Measurements from ENCODE around the gene PKNOX1.
"Not testable (repeated sequence)": the region's sequence is repeated elsewhere in the genome, so short reads cannot be mapped to it uniquely, and the experiment has no call there.

The PKNOX1 gene

DNA sequence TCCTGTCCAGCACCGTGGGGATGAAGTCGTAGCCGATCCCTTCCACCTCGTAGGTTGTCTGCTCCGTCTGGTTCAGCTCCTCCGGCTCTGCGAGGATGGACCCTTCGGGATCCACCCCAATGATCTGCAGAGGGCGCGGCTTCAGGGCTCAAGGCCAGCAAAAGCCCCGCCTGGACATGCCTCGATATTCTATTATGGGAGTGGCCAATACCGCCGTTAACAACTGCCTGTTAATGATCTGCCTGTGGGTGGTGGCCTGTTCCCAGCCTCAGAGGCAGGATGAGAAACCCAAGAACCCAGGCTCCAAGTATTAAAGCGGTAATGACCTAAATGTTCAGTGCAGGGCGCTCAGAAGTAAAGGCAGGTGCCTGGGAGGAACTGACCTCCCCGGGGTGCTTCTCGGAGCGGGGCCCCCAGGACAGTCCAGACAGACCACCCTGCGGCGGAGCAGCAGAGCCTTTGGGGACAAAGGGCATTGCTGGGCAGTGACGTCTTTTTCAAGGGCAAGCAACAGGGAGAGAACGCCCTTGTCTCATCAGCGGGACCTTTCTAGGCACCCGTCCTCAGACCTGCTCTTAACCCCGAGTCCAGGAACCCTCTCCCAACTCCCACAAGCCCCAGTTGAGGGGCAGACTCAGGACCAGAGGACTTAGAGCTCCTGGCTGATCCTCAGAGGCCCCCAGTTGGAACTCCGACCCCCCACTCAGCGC lies 88.7 kb downstream of the PKNOX1 start:
- not testable (repeated sequence) for DNase-seq

DNA sequence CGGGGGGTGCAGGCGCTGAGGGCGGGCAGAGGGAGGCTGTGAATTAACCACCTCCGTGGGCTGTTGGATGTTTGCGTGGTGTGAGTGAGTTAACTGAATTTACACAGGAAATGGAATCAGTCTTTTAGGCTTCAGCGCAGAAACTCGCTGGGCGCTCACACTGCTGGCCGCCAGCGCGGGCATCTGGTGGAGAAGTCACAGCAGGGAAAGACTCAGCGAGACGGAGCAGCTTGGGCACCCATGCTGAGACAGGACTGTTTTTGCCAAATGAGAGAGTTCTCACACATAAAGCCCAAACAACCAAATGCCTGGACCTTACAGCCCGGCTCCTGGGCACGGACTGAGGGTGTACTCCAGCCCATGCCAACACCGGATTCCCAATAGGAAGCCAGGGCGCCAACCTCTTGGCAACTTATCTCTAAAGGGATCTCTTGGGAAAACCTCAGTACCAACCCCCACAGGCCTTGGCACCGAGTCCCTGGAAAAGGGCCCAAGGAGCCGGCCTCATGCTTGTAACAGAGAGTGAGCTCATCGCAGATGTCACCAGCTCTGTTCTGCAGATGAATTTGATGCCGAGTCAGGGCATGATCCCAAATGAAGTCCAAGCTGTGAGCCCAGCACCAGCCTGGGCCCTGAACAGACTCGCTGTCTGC lies 90.0 kb downstream of the PKNOX1 start:
- DNase-seq: not testable (repeated sequence)

DNA sequence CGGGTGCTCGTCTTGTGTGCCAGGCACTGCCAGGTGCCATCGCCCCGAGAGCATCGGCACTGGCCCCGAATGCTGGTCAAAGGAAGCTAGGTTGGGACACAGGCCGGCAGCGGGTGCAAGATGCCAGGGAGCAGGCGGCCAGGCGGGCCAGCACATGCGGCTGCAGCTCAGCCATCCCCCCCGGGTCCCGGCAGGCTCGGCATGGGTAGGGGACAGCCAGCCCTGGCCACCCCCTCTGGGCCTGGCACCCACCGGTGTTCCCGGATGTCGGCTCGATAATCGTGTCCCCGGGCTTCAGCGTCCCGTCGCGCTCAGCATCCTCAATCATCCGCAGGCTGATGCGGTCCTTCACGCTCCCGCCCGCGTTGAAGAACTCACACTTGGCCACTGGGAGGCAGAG lies 91.6 kb downstream of the PKNOX1 start:
- DNase-seq: not testable (repeated sequence)

DNA sequence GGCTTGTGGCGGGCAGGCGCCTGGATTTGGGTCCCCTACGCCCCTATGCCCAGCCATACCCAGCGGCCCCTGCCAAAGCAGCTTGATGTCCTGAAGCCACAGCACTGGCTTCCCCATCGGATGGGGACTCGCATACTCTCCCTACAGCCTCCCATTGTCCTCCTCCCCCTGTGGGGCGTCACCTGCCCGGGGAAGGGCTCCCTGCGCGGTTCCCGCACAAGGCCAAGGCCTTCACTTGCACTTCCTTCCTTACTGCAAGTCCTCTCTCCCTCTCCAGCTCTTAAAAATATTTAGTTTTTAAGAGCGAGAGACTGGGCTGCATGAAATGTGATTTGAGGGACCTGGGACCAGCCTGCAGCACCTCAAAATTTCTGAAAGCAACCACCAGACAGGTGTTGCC lies 92.3 kb downstream of the PKNOX1 start:
- not testable (repeated sequence) for DNase-seq

DNA sequence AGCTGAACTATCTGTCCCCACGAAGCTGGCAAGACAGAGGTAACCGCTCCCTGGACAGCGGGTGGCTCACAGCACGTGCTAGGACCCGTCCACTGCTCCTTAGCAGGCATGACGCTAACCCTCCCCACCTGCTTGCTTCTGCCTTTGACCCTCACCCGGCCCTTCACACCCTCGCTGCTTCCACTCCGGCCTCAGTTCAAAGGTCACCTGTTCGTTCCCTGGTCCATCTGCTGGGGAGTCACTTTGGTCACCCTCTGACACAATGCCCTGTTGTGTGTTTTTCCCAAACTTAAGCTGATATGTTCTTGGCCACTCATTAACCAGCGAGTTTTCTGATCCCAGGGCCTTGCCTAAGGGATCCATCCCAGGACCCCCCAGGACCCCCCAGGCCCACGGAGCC lies 93.7 kb downstream of the PKNOX1 start:
- DNase-seq: not testable (repeated sequence)

DNA sequence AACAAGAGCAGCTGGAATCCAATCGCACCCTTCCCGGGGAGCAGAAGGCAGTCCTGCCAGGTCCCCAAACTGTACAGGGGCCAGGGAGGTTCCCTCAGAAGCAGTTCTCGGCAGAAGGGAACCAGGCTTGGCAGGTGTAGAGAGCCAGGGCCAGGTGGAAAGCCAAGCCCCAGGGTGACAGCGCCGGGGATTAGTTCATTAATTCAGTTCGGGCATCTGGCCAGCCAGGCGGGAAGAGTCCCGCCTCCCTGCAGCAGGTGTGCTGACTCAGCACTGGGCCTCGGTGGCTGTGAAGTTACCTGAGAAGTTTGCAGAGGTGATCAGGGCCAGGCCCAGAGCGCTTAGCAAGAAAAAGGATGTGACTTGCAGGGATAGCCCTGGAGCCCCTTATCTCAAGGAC lies 95.3 kb downstream of the PKNOX1 start:
- not testable (repeated sequence) for DNase-seq

DNA sequence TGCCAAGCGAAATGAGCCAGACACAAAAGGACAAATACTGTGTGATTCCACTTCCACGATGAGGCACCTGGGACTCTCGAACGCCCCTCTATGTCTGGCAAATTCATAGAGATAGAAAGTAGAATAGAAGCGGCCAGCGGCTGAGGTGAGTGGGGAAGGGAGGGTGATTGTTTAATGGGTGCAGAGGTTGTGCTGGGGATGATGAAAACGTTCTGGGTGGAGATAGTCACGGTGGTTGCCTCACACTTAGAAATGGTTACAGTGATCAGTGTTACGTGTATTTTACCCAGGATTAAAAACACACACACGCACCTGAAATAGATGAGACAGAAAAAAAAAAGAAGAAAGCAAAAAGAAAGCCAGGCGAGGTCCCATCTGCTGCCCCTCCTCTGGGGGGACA lies 98.4 kb downstream of the PKNOX1 start:
- not testable (repeated sequence) for DNase-seq

DNA sequence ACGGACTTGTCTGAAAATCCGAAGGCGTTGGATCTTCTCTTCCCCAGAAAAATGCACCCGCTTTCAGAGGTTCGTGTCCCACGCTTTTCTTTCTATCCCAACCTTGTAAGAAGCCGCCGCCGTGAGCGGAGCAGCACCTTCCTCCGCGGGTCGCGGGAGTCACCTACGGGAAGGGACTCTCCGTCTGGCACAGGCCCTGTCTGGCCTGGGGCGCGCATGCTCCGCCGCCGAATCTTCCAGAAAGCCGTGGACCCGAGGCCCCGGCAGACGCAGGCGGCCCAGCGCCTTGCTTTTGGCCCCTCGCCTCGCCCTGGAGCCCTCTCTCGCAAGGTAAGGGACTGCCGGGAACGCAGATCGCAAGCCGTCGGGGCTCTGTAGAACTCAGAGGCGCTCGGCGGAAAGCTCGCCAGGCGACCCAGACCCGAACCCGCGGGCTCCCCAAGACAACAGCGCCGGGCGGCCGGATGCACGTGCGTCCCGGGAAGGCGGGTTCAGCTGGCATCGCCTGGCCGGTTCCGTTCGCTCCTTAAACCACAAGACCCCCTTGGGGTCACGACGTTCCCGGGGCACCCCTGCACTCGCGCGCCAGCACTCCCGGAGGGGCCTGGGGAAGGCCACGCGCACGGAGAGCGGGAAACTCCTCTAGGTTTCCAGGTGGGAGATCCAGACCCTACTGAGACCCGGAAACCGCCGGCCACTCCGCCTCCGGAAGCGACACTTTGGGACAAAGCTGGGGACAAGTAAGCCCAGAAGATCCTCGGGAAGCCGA lies 100.2 kb downstream of the PKNOX1 start:
- DNase-seq: not testable (repeated sequence)

DNA sequence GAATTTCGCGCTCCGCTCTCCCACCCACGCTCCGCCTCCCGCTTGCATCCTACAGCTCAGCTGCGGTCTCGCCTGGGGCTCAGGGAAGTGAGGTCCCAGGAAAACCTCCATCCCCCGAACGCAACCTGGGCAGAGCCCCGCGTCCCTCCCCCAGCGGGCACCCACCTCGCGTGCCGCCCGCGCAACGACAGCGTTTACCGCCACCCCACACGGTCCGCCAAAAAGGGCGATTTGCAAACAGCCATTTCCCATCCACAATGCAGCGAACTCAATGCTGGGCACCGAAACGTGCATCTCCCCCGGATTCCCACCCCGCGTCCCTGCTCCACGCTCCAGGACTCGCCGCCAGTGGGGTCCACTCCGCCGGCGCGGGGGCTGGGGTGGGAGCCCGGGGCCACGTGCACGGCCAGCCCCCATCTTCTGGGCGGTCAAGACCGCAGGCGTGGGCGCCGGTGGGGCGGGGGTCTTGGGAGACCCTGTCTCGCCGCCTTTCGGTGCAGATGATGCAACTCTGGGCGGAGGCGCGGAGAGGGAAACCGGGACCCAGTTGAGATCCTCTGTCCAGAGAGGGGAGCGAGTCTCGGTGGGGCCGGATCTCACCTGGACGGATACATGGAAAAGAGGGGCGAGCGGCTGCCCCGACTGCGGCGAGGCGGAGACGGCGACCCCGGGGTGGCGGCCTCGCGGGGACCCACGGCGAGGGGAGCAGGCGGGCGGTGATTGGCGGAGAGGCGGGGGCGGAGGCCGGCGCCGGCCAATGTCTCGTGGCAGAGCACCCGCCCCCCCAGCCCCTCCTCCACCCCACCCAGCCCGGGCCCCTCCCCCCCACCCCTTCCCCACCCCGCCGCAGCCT lies 101.0 kb downstream of the PKNOX1 start, which contains the start of gene CBS:
CBS (minus strand) TSS at position 666 of the 853 bp plus-strand sequence. CDS start 3,642 bp downstream, outside the sequence.
- not testable (repeated sequence) for DNase-seq

DNA sequence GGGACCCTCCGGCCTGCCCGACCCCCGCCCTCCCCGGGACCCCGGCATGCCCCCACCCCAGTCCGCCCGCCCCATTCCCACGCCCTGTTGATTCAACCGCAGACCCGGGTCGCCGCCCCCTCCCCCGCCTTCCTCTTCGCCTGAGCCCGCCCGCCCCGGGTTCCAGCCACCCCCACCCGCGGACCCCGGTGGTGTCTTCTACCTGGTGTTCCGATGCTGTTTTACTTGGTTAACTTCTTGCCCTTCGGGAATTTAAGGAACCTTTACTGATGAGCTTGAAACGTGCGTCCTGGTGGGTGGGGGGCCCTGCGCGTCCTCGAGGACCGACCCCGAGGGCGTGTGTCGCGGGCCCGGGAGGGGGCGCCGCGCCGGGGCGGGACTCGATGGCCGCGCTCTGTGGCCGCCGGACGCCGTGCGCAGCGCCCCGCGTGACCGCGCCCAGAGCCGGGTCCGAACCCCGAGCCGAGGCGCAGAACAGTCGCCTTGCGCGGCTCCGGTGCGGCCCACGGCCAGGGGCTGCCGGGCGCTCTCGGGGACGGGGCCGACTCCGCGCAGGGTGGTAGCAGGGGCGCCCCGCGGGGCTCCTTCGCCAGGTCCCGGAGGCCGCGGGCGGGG lies 101.8 kb downstream of the PKNOX1 start:
- not testable (repeated sequence) for DNase-seq

DNA sequence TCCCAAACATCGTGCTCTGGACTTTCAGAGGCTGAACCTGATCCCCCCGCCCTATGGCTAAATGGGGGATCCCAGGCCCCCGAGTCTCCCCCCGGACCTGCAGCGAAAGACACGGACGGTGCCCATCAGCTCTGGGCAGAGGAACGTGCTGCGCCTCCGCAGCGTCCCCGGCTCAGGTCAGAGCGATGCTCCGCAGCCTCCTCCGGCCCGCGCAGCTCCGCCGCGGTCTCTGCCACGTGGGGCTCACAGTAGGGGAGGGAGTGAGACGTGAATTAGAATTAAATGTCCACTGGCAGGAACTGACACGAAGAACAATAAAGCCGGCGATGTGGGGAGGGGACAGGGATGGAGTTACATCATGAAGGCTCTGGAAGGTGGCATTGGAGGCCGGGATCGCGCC lies 102.3 kb downstream of the PKNOX1 start:
- not testable (repeated sequence) for DNase-seq

DNA sequence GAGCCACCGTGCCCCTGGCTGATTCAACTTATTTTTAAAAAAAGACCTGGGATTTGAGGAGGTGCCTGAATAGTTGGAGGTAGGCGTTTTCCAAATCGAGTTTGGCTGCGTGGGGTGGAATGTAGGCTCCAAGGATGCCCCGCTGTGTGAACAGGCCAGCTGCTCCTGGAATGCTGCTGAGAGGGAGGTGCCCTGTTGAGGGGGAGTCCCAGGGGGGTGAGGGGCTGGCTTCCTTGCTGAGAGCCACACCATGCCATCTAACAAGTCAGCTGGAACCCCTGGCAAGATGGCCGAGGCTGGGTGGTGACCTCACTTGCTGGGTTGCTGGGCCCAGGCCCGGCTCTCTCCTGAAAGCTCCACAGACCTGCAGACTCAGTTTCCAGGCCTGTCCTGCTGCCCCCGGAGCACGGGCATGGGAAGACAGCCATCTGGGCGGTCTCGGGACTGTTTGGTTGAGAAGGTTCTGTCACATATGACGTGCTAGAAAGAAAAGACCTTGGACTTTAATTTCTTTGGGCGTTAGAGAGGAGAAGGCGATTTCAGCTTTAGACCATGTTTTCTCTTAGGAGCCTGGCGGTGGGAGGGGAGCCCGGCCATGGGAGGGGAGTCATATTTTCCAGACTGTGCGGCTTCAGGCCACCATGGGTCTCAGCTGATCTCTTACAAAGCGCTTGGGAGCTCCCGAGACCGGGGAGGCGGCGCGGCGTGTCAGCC lies 108.4 kb downstream of the PKNOX1 start:
- not testable (repeated sequence) for DNase-seq

Data from NCI-H2227 treated with DMSO at 0.1 percent for 48 hours (cell line).